Breast epithelium (tissue), 3 donors: ENCODE results near the gene SLC38A10.

Experiments
- CTCF ChIP-seq, 3 donors: fragments of 450-650 bp; IDR thresholded peaks; one replicate each; pipeline ENCODE4 v1.5.1; 2016 to 2017; ENCODE audit warnings: antibody characterized with exemption in 3 of 3, mild to moderate bottlenecking in 3 of 3, moderate library complexity in 3 of 3
- POLR2AphosphoS5 ChIP-seq, 3 donors: sonication (generic); formaldehyde crosslinking; IDR thresholded peaks; one replicate each; pipeline ENCODE4 v1.6.1; 2017; ENCODE audit warnings: antibody characterized with exemption in 3 of 3

DNA sequence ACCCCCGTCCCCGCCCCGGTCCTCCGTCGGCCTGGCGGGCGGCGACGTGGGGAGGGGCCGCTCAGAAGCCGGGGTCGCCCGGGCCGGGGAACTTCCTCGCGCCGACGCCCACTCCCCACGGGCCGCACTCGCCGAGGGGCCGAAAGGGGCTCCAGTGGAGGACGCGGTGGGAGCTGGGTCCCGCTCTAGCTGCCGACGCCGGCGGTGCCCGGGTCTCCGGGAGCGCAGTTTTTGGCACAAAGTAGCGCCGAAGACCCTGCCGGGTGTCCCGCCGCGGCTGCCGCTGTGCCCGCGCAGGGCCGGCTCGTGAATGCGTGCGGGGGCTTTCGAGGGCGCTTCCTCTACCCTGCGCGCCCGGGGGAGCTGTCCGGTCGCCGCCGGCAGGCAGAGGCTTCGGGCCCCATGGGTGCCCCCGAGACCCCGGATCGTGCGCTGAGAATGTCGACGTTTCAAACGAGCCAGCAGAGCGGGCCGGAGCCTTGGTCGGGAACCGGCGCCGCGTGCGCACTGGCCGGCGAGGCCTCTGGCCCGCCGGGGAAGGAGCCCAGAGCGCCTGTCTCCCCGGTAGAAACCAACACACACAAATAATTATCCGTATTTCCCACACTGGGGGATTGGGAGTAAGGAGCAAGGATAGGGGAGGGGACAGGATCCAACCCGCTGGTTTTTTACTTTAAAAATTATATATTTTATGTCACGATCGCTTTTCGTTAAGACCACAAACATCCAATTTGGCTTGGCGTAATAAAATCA lies 46.6 kb upstream of the SLC38A10 start:
- TF ChIP-seq POLR2AphosphoS5 (IDR thresholded peaks at IDR 0.05) (no peak), CTCF (IDR thresholded peaks at IDR 0.05) (no peak)
